Choroid plexus epithelial cell (primary cell): ENCODE data around the gene MYO10.

Experiments used
- DNase-seq: peaks from one replicate; pipeline ENCODE4 v3.0.0-alpha.2; 2010; ENCODE audit warnings: low read depth
- H3K4me3 ChIP-seq: 2 replicates; pipeline ENCODE4 v1.5.1; 2011; ENCODE audit warnings: low read depth, mild to moderate bottlenecking, control low read depth, low read length, moderate library complexity
- CTCF ChIP-seq: conservative IDR thresholded peaks from 2 replicates; pipeline ENCODE4 v1.5.1; 2011; ENCODE audit warnings: low read depth, mild to moderate bottlenecking, control low read depth, inconsistent platforms, low read length, moderate library complexity

The MYO10 gene

GRCh38 chr5:16856531-16856930 is 79.6 kb downstream of the MYO10 start:
- no peak for TF ChIP-seq CTCF
- DNase-seq: no peak
- H3K4me3 ChIP-seq: no peak overlapping the region

DNA sequence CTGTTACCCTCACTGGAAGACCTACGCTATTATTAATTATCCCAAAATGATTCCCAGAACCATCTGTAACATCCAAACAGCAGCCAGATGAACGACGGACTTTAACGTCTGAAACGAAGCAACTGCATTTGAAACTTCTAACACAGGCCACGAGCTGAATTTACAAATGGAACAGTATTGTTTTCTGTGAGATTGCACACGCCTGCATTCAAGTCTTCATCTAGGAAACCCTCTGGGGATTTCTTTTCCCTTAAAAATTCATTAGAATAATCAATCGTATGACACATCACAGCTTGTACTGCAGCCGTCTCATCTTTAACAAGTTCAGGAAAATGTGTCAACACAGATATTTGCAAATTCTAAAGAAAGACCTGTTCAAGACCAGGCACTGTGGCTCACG is 80.2 kb downstream of the MYO10 start:
- no peak overlapping the region for H3K4me3 ChIP-seq
- no peak for TF ChIP-seq CTCF
- no peak for DNase-seq

- no peak for TF ChIP-seq CTCF
- DNase-seq: peak; percentile 14
- no peak overlapping the region for H3K4me3 ChIP-seq
Observed at GRCh38 chr5:16855485-16855884, 80.6 kb downstream of the MYO10 start.

GRCh38 chr5:16854351-16854750 is 81.7 kb downstream of the MYO10 start:
- no peak for DNase-seq
- H3K4me3 ChIP-seq: no peak overlapping the region
- no peak for TF ChIP-seq CTCF

GRCh38 chr5:16853518-16853917 is 82.6 kb downstream of the MYO10 start:
- DNase-seq: no peak
- TF ChIP-seq CTCF: no peak

DNA sequence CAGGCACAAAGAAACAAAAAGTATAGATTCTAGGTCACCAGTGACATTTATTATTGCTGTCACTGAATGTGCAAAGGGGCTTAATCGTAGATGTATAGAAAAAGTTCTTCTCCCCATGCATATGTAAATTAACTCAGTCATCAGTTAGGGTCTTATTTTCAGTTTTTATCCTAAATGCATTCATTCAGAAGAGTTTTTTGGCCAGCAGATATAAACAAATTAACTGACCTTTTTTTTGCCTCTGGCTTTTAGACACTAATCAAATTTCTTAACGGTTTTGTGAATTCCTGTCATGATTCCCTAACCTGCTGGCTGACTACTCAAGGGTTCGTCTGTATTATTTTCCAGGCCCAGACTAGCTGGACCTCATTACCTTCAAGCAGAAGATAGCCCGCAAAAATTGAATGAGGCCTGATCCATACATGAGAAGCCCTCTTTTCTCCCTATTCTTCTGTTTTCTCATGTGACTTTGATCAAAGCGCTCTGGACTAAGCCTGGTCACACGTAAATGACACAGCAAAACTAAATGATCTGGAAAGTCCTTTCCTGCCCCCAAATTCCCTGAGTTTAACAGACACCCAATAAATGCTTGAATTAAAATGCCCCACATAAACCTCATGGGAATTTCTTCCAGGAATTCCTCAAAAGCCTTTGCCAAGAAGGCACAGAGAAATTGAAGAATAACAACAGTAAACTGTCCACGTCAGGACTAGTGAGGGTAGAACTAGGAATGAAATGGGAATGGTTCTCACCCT is 83.7 kb downstream of the MYO10 start:
- no peak overlapping the region for H3K4me3 ChIP-seq
- no peak for DNase-seq
- TF ChIP-seq CTCF: no peak

More at GRCh38 chr5:16853518-16853917, 82.6 kb downstream of the MYO10 start:
- H3K4me3 ChIP-seq: no peak overlapping the region

DNA sequence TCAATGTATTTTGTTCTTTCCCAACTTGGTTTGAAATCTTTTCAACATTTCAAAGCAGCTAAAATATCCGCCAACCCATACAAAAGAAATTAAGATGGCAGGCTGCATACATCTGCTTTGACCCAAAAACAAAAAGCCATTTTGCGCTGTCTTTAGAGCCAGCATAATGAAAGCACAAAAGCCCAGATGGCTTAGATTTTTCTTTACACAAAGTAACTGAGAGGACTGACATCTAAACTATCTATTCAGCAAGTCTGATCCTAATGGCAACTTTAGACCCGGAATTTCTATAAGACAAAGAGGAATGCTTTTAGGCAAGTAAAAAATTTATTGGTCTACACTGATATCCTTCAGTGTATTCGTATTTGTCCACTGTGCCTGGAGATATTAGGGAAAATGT is 86.3 kb downstream of the MYO10 start:
- no peak for TF ChIP-seq CTCF
- no peak overlapping the region for H3K4me3 ChIP-seq
- DNase-seq: no peak
